MG63 (cell line): ENCODE data around the gene DEK. TPM values are rescaled to one million over a fixed set of nuclear protein-coding genes. Genes with fewer than 3 reads are reported as not detected.
"Not testable (repeated sequence)": the region's sequence is repeated elsewhere in the genome, so short reads cannot be mapped to it uniquely, and the experiment has no call there.

ENCODE experiments used
- DNase-seq: peaks from one replicate; pipeline ENCODE4 v3.0.0-alpha.2; 2020
- H3K27me3 ChIP-seq: fragments of 250-450 bp; sonication (Bioruptor Pico); 2 replicates; pipeline ENCODE4 v1.5.1; 2020; ENCODE audit warnings: mild to moderate bottlenecking, moderate library complexity
- H3K36me3 ChIP-seq: fragments of 250-450 bp; sonication (Bioruptor Pico); 2 replicates; pipeline ENCODE4 v1.5.1; 2020; ENCODE audit warnings: mild to moderate bottlenecking, moderate library complexity
- H3K4me3 ChIP-seq: fragments of 250-450 bp; sonication (Bioruptor Pico); 2 replicates; pipeline ENCODE4 v1.5.1; 2020; ENCODE audit warnings: mild to moderate bottlenecking, moderate library complexity
- H3K9me3 ChIP-seq: fragments of 250-450 bp; sonication (Bioruptor Pico); 2 replicates; pipeline ENCODE4 v1.5.1; 2020; ENCODE audit warnings: mild to moderate bottlenecking, moderate library complexity
- total RNA-seq: library from RNA; depleted of rRNA; stranded (reverse); fragments of >200 nt; shearing (Covaris generic); gene quantifications from 2 replicates; pipeline ENCODE4 v1.2.3, GENCODE V29; 2014; ENCODE audit warnings: low replicate concordance

DEK gene
- total RNA-seq, 1 experiment from 2014 or later, result 86.4 TPM

DNA sequence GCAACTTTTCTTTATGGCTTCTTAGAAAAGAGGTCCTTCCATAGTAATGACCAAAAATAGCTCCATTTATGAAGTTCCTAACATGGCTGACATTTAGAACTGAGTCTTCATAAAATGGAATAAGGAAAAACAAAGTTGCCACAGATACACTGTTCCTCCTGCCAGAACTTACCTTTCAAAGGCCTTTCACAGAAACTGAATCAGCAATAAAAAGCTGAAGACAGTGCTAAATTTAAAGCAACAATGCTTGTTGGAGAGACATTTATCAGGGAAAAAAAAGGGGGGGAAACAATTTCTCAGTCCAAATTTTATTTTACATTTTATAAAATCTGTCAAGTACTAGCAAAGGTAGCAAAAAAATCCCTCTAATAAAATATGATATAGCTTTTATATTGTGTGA is 17.3 kb downstream of the DEK start:
- H3K27me3 ChIP-seq, result no peaks in the 10 kb centered on the region

DNA sequence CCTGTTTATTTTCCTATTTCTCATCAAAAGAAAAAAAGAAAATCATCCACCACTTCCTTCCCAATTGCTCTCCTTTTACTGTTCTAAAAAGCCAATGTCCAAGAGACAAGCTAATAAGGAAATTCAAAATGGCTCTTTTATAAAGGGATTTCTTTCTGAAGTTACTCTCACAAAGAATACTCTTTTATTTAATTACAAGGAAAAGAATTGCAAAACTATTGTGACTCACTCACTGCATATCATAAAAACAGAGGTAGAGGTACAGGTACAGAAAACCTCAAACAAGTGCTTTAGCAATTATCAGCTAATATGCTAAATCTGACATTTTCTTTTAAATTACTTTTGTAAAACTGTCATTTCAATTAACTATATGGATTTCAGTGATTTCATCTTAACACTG is 18.1 kb downstream of the DEK start:
- Histone ChIP-seq H3K27me3 (no peaks in the 10 kb centered on the region), H3K4me3 (no peak overlapping the region), H3K9me3 (no peaks in the 10 kb centered on the region), H3K36me3 (peaks cover 93% of the 10 kb centered on the region)
- DNase-seq, result no peak

More for the DNA sequence above, 17.3 kb downstream of the DEK start:
- DNase-seq, result no peak
- H3K4me3 ChIP-seq, result no peak overlapping the region
- peaks cover 92% of the 10 kb centered on the region for H3K36me3 ChIP-seq
- no peaks in the 10 kb centered on the region for H3K9me3 ChIP-seq

DNA sequence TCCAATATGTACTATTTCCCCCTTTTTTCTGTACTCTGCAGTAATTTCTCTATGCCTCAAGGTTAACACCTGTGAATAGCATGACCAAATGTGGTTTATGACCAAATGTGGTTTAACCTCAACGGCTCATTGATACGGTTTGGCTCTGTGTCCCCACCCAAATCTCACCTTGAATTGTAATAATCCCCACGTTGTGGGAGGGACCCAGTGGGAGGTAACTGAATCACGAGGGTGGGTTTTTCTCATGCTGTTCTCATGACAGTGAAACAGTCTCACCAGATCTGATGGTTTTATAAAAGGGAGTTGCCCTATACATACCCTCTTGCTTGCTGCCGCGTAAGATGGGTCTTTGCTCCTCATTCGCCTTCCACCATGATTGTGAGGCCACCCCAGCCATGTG is 18.7 kb downstream of the DEK start:
- Histone ChIP-seq H3K27me3 (no peaks in the 10 kb centered on the region), H3K4me3 (no peak overlapping the region), H3K9me3 (no peaks in the 10 kb centered on the region), H3K36me3 (peaks cover 93% of the 10 kb centered on the region)
- DNase-seq, result no peak

DNA sequence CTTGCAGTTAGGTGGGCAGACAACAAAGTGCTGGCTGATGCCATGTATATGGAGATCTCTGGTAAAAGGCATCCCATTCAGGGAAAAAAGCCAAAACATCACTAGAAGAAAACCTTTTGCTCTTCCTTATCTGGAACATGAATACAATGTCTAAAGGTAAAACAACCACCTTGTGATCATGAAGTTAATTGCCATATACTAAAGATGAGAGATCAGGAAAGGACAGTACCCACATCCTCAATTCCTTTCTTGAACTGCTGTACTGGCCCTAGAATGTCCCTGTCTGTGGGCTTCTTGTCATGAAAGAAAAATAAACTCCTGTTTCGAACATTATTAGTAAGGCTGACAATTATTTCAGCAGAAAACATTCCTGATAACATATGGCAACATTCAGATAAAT is 19.3 kb downstream of the DEK start:
- H3K9me3 ChIP-seq, result no peaks in the 10 kb centered on the region
- no peak overlapping the region for H3K4me3 ChIP-seq
- H3K36me3 ChIP-seq, result peaks cover 94% of the 10 kb centered on the region
- DNase-seq, result no peak
- no peaks in the 10 kb centered on the region for H3K27me3 ChIP-seq

DNA sequence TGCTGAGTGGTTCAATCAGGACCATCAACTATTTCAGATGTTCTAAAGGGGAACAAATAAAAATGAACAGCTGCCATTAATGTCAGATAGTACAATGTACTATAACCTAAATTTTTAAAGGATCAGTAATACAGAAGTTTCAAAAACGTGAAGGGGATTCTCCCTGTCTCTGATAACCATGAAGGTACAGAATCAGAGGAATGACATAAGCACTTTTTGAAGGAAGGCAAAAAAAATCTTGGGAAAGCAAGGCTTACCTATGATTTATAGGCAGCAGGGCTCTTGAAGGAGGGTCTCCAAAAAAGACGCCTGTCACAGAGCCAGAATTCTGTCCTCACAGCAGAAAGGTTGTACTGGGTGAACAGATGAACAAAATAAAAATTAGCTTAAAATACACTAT is 20.1 kb downstream of the DEK start:
- Histone ChIP-seq H3K27me3 (no peaks in the 10 kb centered on the region), H3K36me3 (peaks cover 91% of the 10 kb centered on the region), H3K9me3 (no peaks in the 10 kb centered on the region), H3K4me3 (no peak overlapping the region)
- no peak for DNase-seq

DNA sequence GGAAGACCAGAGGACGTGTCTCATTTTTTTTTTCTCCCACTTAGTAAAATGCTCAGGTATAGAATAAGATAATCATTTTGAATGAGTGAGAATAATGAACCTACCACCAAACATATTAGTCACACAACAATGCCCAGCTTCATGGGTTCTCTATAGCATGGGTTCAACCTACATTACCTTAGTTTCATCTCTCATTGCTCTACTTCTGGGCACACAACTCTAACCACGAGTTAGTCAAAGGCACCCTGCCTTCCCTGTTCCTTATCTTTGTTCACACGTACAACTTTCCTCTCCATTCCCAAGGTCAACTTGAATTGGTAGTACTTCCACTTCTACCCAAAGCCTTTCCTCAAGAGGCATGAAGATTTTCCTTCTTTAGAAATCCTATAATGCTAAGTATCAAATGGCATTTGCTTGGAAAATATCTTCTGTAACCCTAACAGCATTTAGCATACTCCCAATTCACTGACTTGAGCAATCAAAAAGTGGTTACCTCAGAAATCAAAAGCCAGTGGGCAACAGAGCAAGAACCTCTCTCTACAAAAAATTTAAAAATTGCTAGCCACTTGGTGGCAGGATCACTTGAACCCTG is 20.9 kb downstream of the DEK start:
- Histone ChIP-seq H3K9me3 (no peaks in the 10 kb centered on the region), H3K4me3 (no peak overlapping the region), H3K36me3 (peaks cover 83% of the 10 kb centered on the region), H3K27me3 (no peaks in the 10 kb centered on the region)
- DNase-seq, result no peak

DNA sequence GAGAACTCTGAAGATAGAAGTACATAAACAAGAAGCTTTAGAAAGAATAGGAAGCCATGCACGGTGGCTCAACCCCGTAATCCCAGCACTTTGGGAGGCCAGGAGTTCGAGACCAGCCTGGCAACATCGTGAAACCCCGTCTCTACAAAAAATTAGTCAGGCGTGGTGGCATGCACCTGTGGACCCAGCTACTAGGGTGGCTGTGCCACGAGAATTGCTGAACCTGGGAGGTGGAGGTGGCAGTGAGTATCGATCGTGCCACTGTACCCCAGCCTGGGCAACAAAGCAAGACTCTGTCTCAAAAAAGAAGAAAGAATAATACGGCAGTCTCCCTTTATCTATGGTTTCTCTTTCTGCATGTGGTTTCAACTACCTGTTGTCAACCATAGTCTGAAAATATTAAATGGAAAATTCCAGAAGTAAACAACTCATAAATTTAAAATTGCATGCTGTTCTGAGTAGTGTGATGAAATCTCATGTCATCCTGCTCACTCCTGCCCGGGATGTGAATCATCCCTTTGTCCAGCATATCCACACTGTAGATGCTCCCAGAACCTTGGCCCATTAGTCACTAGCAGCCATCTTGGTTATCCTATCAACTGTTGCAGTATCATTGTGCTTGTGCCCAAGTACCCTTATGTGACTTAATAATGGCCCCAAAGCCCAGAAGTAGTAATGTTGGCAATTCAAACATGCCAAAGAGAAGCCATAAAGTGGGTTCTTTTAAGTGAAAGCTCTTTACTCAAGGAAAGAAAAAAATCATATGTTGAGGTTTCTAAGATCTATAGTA is 22.1 kb downstream of the DEK start:
- H3K27me3 ChIP-seq, result no peaks in the 10 kb centered on the region
- peaks cover 82% of the 10 kb centered on the region for H3K36me3 ChIP-seq
- no peak overlapping the region for H3K4me3 ChIP-seq
- no peaks in the 10 kb centered on the region for H3K9me3 ChIP-seq
- peak; percentile 60 for DNase-seq

DNA sequence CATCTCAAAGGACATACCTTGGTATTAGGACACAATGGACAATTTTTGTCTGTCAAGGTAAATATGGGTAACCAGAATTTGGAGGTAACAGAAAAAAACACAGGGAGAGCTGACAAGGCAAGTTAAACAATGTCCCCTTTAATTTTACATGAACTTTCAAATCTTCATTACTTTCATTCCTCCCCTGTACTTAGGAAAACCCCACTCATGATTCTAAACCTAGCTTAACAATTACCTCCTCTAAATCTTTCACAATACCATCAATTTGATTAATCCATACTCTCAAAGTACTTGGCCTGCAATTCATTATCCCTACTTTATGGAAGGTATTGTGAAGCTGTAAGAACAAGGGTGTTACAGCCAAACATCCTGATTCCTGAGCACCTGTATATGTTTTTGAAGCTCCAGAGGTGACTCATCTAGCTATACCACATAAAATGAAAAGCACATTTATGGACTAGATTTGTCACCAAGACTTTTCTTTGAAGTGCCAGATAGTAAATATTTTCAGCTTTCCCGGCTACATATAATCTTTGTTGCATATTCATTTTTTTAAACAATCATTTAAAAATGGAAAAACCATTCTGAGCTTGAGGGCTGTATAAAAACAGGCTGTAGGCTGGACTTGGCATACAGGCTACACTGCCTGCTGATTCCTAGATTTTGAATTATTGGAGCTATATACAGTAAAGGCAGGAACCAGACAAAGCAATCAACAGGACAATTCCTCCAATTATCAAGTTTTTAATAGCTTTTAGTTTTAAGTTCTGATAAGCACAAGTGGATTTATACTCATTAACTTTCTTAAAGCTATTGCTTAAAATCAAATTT is 22.9 kb downstream of the DEK start:
- no peak for DNase-seq
- H3K9me3 ChIP-seq, result no peaks in the 10 kb centered on the region
- H3K36me3 ChIP-seq, result peaks cover 82% of the 10 kb centered on the region
- H3K27me3 ChIP-seq, result no peaks in the 10 kb centered on the region
- no peak overlapping the region for H3K4me3 ChIP-seq

DNA sequence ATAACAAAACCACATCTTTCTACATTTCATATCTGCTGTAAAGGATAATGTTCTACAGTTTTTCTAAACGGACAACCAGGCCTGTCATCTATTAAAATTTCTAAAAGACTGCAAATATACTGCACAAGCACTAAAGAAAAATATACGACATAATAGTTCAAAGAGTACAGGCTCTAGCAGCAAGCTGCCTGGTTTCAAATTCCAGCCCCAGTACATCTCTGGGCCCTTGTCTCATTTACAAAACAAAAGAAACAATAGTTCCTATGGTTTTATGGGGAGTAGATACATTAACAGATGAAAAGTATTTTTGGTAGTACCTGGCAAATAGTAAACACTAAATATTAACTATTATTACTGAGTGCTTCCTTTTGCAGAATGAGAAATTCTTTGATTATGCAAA is 24.1 kb downstream of the DEK start:
- Histone ChIP-seq H3K27me3 (no peaks in the 10 kb centered on the region), H3K4me3 (no peak overlapping the region), H3K9me3 (no peaks in the 10 kb centered on the region), H3K36me3 (peaks cover 82% of the 10 kb centered on the region)
- no peak for DNase-seq

DNA sequence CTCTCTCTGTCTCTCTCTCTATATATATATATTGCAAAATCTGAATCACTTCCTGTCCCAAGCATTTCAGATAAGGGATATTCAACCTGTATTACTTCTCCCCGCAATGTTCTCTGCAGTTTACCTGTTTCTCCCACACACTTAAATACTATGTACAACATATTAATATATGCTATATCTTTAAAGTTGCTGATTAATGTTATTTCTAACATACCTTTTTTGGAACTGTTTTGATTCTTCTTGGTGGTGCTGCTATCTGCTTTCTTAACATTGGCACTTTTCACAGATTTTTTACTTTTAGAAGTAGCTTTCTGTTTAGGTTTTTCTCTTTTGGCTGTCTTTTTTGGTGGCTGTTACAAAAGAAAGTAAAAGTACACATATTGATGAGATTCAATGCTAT is 27.2 kb downstream of the DEK start:
- Histone ChIP-seq H3K27me3 (no peaks in the 10 kb centered on the region), H3K4me3 (no peak overlapping the region), H3K9me3 (peaks cover 2% of the 10 kb centered on the region; the same call in 1 of the 2 replicates), H3K36me3 (peaks cover 79% of the 10 kb centered on the region)
- DNase-seq, result no peak

DNA sequence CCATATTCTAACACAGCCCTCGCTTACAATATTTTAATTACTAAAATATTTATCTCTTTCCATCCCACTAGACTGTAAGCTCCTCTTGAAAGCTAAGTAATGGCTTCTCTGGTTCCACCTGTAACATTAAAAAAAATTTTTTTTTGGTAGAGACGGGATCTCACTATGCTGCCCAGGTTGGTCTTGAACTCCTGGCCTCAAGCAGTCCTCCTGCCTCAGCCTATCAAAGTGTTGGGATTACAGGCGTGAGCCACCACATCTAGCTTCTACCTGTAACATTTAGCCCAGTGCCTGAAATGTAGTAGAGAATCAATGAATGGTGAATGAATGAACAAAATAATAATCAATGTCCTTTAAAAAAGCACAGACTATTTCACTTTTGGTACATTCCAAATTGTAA is 28.8 kb downstream of the DEK start:
- no peak overlapping the region for H3K4me3 ChIP-seq
- peaks cover 79% of the 10 kb centered on the region for H3K36me3 ChIP-seq
- DNase-seq, result no peak
- H3K9me3 ChIP-seq, result peaks cover 7% of the 10 kb centered on the region; the same call in 1 of the 2 replicates
- H3K27me3 ChIP-seq, result no peaks in the 10 kb centered on the region

DNA sequence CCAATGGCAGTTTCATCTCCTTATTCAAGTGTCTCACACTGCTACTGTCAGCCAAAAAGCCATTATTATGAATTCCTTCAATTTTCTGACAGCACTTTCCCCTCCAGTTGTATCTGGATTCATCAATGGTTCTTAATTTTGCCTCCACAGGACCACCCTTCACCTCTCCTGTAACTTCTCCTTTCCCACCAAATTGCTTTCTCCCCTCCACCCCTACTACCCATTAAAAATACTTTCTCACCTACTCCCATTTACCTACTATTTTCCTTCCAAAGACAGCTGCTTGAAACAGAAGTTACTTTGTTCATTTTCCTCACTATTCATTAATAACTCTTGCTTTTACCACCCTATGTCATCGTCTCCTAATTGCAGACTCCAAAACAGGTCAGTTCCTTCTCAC is 29.8 kb downstream of the DEK start:
- no peak for DNase-seq
- Histone ChIP-seq H3K36me3 (peaks cover 84% of the 10 kb centered on the region), H3K27me3 (no peaks in the 10 kb centered on the region), H3K9me3 (peaks cover 7% of the 10 kb centered on the region; the same call in 1 of the 2 replicates), H3K4me3 (no peak overlapping the region)

DNA sequence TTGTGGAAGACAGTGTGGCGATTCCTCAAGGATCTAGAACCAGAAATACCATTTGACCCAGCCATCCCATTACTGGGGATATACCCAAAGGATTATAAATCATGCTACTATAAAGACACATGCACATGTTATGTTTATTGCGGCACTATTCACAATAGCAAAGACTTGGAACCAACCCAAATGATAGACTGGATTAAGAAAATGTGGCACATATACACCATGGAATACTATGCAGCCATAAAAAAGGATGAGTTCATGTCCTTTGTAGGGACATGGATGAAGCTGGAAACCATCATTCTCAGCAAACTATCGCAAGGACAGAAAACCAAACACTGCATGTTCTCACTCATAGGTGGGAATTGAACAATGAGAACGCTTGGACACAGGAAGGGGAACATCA is 30.6 kb downstream of the DEK start:
- not testable (repeated sequence) for H3K9me3 ChIP-seq, H3K4me3 ChIP-seq, H3K27me3 ChIP-seq, DNase-seq
- peaks cover 88% of the 10 kb centered on the region for H3K36me3 ChIP-seq

DNA sequence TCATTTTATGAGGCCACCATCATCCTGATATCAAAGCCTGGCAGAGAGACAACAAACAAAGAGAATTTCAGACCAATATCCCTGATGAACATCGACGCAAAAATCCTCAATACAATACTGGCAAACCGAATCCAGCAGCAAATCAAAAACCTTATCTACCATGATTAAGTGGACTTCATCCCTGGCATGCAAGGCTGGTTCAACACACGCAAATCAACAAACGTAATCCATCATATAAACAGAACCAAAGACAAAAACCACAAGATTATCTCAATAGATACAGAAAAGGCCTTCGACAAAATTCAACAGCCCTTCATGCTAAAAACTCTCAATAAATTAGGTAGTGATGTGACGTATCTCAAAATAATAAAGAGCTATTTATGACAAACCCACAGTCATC is 32.5 kb downstream of the DEK start:
- not testable (repeated sequence) for DNase-seq, H3K27me3 ChIP-seq, H3K4me3 ChIP-seq, H3K9me3 ChIP-seq
- H3K36me3 ChIP-seq, result peaks cover 86% of the 10 kb centered on the region

DNA sequence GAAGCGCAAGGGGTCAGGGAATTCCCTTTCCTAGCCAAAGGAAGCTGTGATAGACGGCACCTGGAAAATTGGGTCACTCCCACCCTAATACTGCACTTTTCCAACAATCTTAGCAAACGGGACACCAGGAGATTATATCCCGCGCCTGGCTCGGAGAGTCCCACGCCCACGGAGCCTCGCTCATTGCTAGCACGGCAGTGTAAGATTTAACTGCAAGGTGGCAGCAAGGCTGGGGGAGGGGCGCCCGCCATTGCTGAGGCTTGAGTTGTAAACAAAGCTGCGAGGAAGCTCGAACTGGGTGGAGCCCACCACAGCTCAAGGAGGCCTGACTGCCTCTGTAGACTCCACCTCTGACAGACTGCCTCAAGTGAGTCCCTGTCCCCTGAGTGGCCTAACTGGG is 35.7 kb downstream of the DEK start:
- not testable (repeated sequence) for H3K27me3 ChIP-seq, DNase-seq, H3K9me3 ChIP-seq, H3K4me3 ChIP-seq
- H3K36me3 ChIP-seq, result peaks cover 87% of the 10 kb centered on the region

DNA sequence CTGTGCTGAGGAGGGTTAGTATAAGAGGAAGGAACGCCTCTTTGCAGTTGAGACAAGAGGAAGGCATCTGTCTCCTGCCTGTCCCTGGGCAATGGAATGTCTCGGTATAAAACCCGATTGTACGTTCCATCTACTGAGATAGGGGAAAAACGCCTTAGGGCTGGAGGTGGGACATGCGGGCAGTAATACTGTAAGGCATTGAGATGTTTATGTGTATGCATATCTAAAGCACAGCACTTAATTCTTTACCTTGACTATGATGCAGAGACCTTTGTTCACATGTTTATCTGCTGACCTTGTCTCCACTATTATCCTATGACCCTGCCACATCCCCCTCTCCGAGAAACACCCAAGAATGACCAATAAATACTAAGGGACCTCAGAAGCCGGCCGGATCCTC is 37.2 kb downstream of the DEK start:
- H3K9me3 ChIP-seq, H3K27me3 ChIP-seq, DNase-seq, H3K4me3 ChIP-seq: not testable (repeated sequence)
- H3K36me3 ChIP-seq, result peaks cover 83% of the 10 kb centered on the region

DNA sequence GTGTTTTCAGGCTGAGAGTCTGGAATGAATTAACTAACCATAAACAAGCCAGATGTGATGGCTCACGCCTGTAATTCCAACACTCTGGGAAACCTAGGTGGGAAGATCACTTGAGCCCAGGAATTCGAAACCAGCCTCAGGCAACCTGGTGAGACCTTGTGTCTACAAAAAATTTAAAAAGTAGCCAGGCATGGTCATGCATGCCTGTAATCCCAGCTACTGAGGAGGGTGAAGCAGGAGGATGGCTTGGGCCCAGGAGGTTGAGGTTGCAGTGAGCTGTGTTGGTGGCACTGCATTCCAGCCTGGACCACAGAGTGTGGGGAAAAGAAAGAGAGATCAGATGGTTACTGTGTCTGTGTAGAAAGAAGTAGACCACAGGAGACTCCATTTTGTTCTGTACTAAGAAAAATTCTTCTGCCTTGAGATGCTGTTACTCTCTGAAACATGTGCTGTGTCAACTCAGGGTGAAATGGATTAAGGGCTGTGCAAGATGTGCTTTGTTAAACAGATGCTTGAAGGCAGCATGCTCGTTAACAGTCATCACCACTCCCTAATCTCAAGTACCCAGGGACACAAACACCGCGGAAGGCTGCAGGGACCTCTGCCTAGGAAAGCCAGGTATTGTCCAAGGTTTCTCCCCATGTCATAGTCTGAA is 37.8 kb downstream of the DEK start:
- H3K36me3 ChIP-seq, result peaks cover 83% of the 10 kb centered on the region
- not testable (repeated sequence) for H3K4me3 ChIP-seq, H3K27me3 ChIP-seq, H3K9me3 ChIP-seq, DNase-seq
